GM21825 (cell line): Measurements from ENCODE around the gene ZSCAN5A.
"Not testable (repeated sequence)": the region's sequence is repeated elsewhere in the genome, so short reads cannot be mapped to it uniquely, and the experiment has no call there.

Experiments used
- ATAC-seq: cut with Tn5 transposase; IDR thresholded peaks from one replicate; pipeline ENCODE4 v1.9.1; 2021; ENCODE audit warnings: mild to moderate bottlenecking, moderate library complexity; ENCODE audit not compliant: unreplicated experiment

ZSCAN5A gene

DNA sequence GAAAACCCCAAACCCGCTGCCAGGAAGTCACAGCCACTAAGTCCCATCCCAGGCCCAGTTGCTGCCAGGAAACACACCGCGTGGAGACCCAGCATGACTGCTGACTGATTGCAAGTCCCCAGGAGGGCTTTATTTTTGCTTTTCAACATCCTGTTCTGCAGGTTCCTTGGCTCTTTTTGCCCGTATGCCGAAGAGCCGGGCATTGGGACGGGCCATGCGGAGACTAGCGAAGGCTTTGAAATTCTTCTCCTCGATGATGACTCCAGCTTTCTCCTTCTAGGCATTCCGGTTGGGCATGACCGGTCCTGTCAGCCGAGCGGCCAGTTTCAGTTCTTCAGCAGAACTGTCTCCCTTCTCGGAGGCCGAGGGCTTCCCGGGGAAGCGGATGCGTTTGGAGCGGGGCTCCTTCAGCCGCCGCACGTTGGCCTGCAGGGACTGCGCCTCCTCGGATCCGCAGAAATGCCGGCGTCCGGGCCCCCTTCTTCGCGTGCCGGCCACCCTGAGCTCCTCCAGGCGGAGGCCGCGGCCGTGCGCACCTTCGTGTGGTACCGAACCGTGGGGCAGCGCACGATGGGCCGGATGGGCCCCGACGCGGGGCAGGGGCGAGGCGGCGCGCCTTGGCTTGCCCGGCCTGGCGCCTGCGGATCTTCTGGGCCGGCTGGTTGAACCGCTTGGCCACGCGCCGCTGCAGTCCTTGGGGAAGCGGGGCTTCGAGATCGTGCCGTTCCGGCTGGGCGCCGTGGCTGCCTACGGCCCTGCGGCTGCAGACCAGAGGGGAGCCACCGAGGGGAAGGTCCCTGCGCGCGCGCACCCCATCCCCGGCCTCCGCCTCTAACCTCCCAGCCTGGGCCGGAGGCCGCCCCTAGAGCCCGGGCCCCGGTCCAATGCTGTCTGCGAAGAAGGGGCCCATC, 97.3 kb downstream of the ZSCAN5A start:
- no peak for ATAC-seq

- no peak for ATAC-seq
These were observed 102.9 kb downstream of the ZSCAN5A start for GRCh38 chr19:56211718-56212117.

- not testable (repeated sequence) for ATAC-seq
These were observed 104.6 kb downstream of the ZSCAN5A start for GRCh38 chr19:56210036-56210435.

- ATAC-seq: no peak
These were observed 105.5 kb downstream of the ZSCAN5A start for GRCh38 chr19:56209091-56209490.

GRCh38 chr19:56207581-56207980, 107.1 kb downstream of the ZSCAN5A start:
- not testable (repeated sequence) for ATAC-seq

- ATAC-seq: no peak
These were observed 112.7 kb downstream of the ZSCAN5A start, which contains the start of gene ZSCAN5C for GRCh38 chr19:56201973-56202372. ZSCAN5C (plus strand) TSS chr19:56202273; CDS start chr19:56205914, 3,641 bp downstream.

DNA sequence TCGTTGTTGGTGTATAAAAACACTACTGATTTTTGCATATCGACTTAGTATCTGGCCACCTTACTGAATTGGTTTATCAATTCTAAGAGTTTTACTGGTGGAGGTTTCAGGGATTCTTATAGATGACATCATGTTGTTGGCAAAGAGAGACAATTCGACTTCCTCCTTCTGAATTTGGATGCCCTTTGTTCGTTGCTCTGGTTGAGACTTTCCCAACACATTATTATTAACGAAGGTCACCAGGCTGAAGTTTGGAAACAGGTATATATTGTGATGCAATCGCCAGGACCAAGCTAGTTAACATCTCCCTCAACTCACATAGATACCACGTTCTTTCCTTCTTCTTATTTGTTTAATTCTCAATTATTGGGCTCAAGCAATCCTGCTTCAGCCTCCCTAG, 115.0 kb downstream of the ZSCAN5A start:
- ATAC-seq: no peak

- not testable (repeated sequence) for ATAC-seq
These were observed 117.0 kb downstream of the ZSCAN5A start, which contains the start of gene ZSCAN5B for GRCh38 chr19:56197646-56198045. ZSCAN5B (minus strand) TSS chr19:56197783; CDS start chr19:56193052, 4,731 bp downstream.

DNA sequence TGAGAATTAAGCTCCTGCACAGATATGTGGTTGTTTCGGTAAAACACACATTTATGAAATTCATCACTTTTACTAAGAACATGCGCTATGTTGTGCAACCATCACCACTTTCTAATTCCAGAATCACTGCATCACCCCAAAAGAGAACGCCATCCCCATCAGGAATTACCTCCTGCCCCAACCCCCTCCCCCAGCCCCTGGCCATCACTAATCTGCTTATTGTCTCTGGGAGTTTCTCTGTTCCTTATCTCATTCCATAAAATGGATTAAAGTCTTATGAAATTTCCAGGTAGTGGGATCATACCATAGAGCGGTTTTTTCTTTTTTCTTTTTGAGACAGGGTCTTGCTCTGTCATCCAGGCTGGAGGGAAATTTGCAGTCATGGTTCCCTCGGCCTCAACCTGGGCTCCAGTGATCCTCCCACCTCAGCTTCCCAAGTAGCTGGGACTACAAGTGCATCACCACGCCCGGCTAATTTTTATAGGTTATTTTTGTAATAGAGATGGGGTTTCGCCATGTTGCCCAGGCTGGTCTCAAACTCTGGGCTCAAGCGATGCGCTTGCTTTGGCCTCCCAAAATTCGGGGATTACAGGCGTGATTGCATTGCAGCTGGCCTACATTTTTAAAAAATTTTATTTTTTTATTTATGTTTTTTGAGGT, 120.5 kb downstream of the ZSCAN5A start:
- no peak for ATAC-seq

GRCh38 chr19:56191711-56192110, 122.9 kb downstream of the ZSCAN5A start:
- no peak for ATAC-seq

DNA sequence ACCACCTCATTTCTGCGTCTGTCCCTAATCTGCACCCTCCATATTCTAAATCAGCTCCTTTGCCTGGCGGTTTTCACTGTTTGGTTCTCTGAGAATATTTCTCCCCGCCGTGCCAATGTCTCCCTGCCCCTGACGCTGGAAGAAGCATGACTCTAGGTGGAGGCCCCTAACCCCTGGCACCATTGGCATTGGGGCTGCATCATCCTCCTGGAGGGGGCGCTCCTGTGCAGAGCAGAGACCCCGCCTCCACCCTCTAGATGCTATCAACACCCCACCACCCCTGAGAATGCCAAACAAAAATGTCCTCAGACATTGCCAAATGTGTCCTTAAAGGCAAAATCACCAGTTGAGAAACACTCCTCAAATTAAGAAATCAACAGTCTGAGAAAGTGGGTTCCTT, 123.5 kb downstream of the ZSCAN5A start:
- ATAC-seq: no peak

- no peak for ATAC-seq
These were observed 124.9 kb downstream of the ZSCAN5A start for GRCh38 chr19:56189785-56190184.

DNA sequence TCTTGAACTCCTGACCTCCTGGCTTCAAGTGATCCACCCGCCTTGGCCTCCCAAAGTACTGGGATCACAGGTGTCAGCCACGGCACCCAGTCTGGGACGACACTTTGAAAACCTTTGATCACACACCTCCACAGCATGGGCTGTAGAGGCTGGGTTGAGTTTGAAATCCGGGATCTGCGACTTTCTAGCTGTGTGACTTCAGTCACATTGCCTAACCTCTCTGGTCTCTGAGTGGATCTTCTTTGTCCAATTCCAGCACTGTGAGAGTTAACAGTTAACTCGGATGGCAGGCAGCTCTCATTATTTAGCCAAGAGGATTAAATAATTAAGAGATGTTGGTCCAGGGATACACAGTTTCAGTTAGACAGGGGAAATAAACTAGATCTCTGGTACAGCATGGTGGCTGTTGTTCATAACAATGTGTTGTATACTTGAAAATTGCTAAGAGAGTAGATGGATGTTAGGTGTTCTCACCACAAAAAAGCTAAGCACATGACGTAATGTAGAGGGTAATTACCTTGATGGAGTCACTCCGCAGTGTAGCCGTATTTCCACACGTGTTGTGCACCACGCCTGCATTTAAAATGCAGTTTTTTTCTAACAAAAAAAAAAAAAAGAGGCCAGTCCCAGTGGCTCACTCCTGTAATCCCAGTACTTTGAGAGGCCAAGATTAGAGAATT, 136.9 kb downstream of the ZSCAN5A start:
- ATAC-seq: no peak

GRCh38 chr19:56176881-56177280, 137.8 kb downstream of the ZSCAN5A start:
- no peak for ATAC-seq

GRCh38 chr19:56176310-56176709, 138.3 kb downstream of the ZSCAN5A start:
- not testable (repeated sequence) for ATAC-seq

GRCh38 chr19:56175861-56176307, 138.8 kb downstream of the ZSCAN5A start, which contains the start of gene GALP:
GALP (plus strand) TSS chr19:56176008; CDS start chr19:56177109, 1,101 bp downstream.
- not testable (repeated sequence) for ATAC-seq

- no peak for ATAC-seq
These were observed 140.1 kb downstream of the ZSCAN5A start for GRCh38 chr19:56174550-56174949.

GRCh38 chr19:56174086-56174485, 140.6 kb downstream of the ZSCAN5A start:
- no peak for ATAC-seq
